GM12892 (cell line): ENCODE results near the gene PTX3.

Experiments used
- POLR2A ChIP-seq: IDR thresholded peaks from 2 replicates; pipeline ENCODE4 v1.6.1; 2011; ENCODE audit warnings: low read depth, low read length, control low read depth
- POLR2AphosphoS5 ChIP-seq: IDR thresholded peaks from 2 replicates; pipeline ENCODE4 v1.6.1; 2011; ENCODE audit warnings: low read depth, low read length, control low read depth

DNA sequence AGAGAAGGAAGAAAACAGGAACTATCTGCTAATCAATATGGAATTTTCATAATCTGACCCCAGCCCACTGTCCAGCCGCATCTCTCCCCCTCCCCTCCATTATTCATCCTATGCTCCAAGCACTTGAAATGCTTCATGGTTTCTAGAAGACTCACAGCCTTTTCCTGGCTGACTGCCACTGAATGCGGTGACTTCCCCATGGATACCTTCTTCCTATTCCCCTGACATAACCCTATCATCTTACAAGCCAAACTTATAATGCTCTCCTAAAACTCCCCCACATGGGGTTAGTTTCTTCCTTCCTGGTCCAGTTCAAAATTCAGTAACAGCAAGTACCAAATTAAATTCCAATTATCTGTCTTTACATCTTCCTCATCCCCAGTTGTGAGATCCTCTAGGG is 31.2 kb upstream of the PTX3 start:
- TF ChIP-seq POLR2AphosphoS5, result no peak
- no peak for TF ChIP-seq POLR2A
